HepG2 (cell line): ENCODE data around the gene LRRC45. TPM values are rescaled to one million over a fixed set of nuclear protein-coding genes. Genes with fewer than 3 reads are reported as not detected.

Experiments used
- ATF7-NPFF ChIP-seq: sonication (generic); formaldehyde crosslinking; IDR thresholded peaks from 2 replicates; pipeline ENCODE4 v1.8.1; 2023; ENCODE audit warnings: mild to moderate bottlenecking, low read depth, missing genetic modification reagents, moderate library complexity
- FOXK1 ChIP-seq: sonication (generic); formaldehyde crosslinking; IDR thresholded peaks from 2 replicates; pipeline ENCODE4 v1.4.0; 2020; ENCODE audit warnings: low read depth, missing genetic modification reagents, borderline replicate concordance
- KAT7 ChIP-seq: IDR thresholded peaks from 2 replicates; pipeline ENCODE4 v1.6.1; 2018; ENCODE audit warnings: borderline replicate concordance, missing compliant biosample characterization
- MED8 ChIP-seq: sonication (generic); formaldehyde crosslinking; IDR thresholded peaks from 2 replicates; pipeline ENCODE4 v1.8.1; 2023; ENCODE audit warnings: mild to moderate bottlenecking, missing genetic modification reagents; ENCODE audit not compliant: insufficient replicate concordance
- MYC ChIP-seq: sonication (generic); formaldehyde crosslinking; IDR thresholded peaks from 2 replicates; pipeline ENCODE4 v1.9.0; 2021; ENCODE audit warnings: missing genetic modification reagents, borderline replicate concordance
- PLRG1 ChIP-seq: fragments of 450-650 bp; conservative IDR thresholded peaks from 2 replicates; pipeline ENCODE4 v1.6.1; 2016
- RAD21 ChIP-seq: fragments of 450-650 bp; formaldehyde crosslinking; IDR thresholded peaks from 2 replicates; pipeline ENCODE4 v1.5.0; 2020; ENCODE audit warnings: mild to moderate bottlenecking
- SIN3B ChIP-seq: fragments of 150-350 bp; IDR thresholded peaks from 2 replicates; pipeline ENCODE4 v1.6.1; 2014; ENCODE audit warnings: low read length
- SMYD3 ChIP-seq: sonication (generic); formaldehyde crosslinking; IDR thresholded peaks from 2 replicates; pipeline ENCODE4 v1.8.1; 2023; ENCODE audit warnings: mild to moderate bottlenecking, missing genetic modification reagents
- SRSF1 ChIP-seq: fragments of 200-400 bp; formaldehyde crosslinking; optimal IDR thresholded peaks from 2 replicates; pipeline ENCODE3; 2017; ENCODE audit warnings: mild to moderate bottlenecking, low read depth, low read length, moderate library complexity
- XRCC5 ChIP-seq: fragments of 200-400 bp; formaldehyde crosslinking; optimal IDR thresholded peaks from 2 replicates; pipeline ENCODE3; 2017; ENCODE audit warnings: mild to moderate bottlenecking, low read length
- YY1 ChIP-seq: IDR thresholded peaks from 2 replicates; pipeline ENCODE4 v1.6.1; 2011; ENCODE audit warnings: low read length, low read depth, moderate library complexity, mild to moderate bottlenecking; ENCODE audit not compliant: insufficient read depth, insufficient replicate concordance
- ZNF224 ChIP-seq: sonication (generic); formaldehyde crosslinking; IDR thresholded peaks from 2 replicates; pipeline ENCODE4 v1.5.0; 2020; ENCODE audit warnings: mild to moderate bottlenecking, missing genetic modification reagents
- ZNF260 ChIP-seq: sonication (generic); formaldehyde crosslinking; IDR thresholded peaks from 2 replicates; pipeline ENCODE4 v1.4.0; 2020; ENCODE audit warnings: missing genetic modification reagents, low read depth, mild to moderate bottlenecking, borderline replicate concordance
- ZNF292 ChIP-seq: sonication (generic); formaldehyde crosslinking; IDR thresholded peaks from 2 replicates; pipeline ENCODE4 v1.8.1; 2022; ENCODE audit warnings: mild to moderate bottlenecking, low read depth, missing genetic modification reagents, borderline replicate concordance
- ZNF337 ChIP-seq: sonication (generic); formaldehyde crosslinking; IDR thresholded peaks from 2 replicates; pipeline ENCODE4 v1.5.1; 2020; ENCODE audit warnings: missing genetic modification reagents, low read depth, mild to moderate bottlenecking, borderline replicate concordance
- ZNF367 ChIP-seq: sonication (generic); formaldehyde crosslinking; IDR thresholded peaks from 2 replicates; pipeline ENCODE4 v1.4.0; 2020; ENCODE audit warnings: missing genetic modification reagents, borderline replicate concordance
- ZNF644 ChIP-seq: IDR thresholded peaks from 2 replicates; pipeline ENCODE4 v1.6.1; 2016; ENCODE audit warnings: low read depth
- ZNF777 ChIP-seq: sonication (generic); formaldehyde crosslinking; IDR thresholded peaks from 2 replicates; pipeline ENCODE4 v1.4.0; 2020; ENCODE audit warnings: missing genetic modification reagents
- polyA plus RNA-seq, 8 experiments: library from polyadenylated mRNA; depleted of rRNA in 3 of 8; stranded (reverse) in 7 of 8; unstranded in 1 of 8; fragments of >200 nt; fragmentation: Illumina TruSeq in 4 of 8; extraction: Trizol in 4 of 8; gene quantifications; 2 replicates each; pipeline versions ENCODE4 v1.2.1 to v1.2.3, GENCODE V29; 2011 to 2016; ENCODE audit warnings: low read depth in 4 of 8, missing spikeins in 1 of 8, mixed read lengths in 1 of 8; ENCODE audit not compliant: insufficient read depth in 1 of 8
- total RNA-seq, 5 experiments: library from RNA; depleted of rRNA; stranded (reverse); fragments of >200 nt; fragmentation: Illumina TruSeq; extraction: Trizol; gene quantifications; 2 replicates each; pipeline ENCODE4 v1.2.3, GENCODE V29; 2016; ENCODE audit warnings: low read depth in 1 of 5
- TF ChIP-seq, protein P1 (sequence below): IDR thresholded peaks from 2 replicates; pipeline ENCODE4 v1.6.1; 2016; ENCODE audit warnings: low read depth
- TF ChIP-seq, protein P2 (sequence below): sonication (generic); formaldehyde crosslinking; IDR thresholded peaks from 2 replicates; pipeline ENCODE4 v1.5.0; 2020; ENCODE audit warnings: missing genetic modification reagents, mild to moderate bottlenecking, borderline replicate concordance
- TF ChIP-seq, protein P3 (sequence below): sonication (generic); formaldehyde crosslinking; IDR thresholded peaks from 2 replicates; pipeline ENCODE4 v1.4.0; 2020; ENCODE audit warnings: missing genetic modification reagents

The LRRC45 gene
- total and polyA plus RNA-seq, 2 of the 13 experiments (the other 11 are each of a cell fraction or from before 2014, with no cell fraction given) = 11.6 to 48.1 TPM

- TF ChIP-seq, protein P1, sequence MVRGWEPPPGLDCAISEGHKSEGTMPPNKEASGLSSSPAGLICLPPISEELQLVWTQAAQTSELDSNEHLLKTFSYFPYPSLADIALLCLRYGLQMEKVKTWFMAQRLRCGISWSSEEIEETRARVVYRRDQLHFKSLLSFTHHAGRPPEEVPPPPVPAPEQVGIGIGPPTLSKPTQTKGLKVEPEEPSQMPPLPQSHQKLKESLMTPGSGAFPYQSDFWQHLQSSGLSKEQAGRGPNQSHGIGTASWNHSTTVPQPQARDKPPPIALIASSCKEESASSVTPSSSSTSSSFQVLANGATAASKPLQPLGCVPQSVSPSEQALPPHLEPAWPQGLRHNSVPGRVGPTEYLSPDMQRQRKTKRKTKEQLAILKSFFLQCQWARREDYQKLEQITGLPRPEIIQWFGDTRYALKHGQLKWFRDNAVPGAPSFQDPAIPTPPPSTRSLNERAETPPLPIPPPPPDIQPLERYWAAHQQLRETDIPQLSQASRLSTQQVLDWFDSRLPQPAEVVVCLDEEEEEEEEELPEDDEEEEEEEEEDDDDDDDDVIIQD (CRISPR knock-in tag) = no peak
- TF ChIP-seq SIN3B = no peak
- no peak for TF ChIP-seq PLRG1
- peak; percentile 93 for TF ChIP-seq MED8 (CRISPR knock-in tag)
- TF ChIP-seq ZNF777 (CRISPR knock-in tag) = peak; percentile 52; the same call in 1 of the 2 replicates
- TF ChIP-seq, protein P2, sequence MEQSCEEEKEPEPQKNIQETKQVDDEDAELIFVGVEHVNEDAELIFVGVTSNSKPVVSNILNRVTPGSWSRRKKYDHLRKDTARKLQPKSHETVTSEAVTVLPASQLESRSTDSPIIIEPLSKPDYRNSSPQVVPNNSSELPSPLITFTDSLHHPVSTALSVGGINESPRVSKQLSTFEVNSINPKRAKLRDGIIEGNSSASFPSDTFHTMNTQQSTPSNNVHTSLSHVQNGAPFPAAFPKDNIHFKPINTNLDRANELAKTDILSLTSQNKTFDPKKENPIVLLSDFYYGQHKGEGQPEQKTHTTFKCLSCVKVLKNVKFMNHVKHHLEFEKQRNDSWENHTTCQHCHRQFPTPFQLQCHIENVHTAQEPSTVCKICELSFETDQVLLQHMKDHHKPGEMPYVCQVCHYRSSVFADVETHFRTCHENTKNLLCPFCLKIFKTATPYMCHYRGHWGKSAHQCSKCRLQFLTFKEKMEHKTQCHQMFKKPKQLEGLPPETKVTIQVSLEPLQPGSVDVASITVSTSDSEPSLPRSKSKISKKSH = peak; percentile 78; the same call in 1 of the 2 replicates
- peak; percentile 84; the same call in 1 of the 2 replicates for TF ChIP-seq ATF7-NPFF (CRISPR knock-in tag)
- TF ChIP-seq SRSF1 = peak; percentile 56
- TF ChIP-seq ZNF260 (CRISPR knock-in tag) = no peak
- TF ChIP-seq KAT7 = no peak
- TF ChIP-seq ZNF337 (CRISPR knock-in tag) = no peak
- TF ChIP-seq, protein P3, sequence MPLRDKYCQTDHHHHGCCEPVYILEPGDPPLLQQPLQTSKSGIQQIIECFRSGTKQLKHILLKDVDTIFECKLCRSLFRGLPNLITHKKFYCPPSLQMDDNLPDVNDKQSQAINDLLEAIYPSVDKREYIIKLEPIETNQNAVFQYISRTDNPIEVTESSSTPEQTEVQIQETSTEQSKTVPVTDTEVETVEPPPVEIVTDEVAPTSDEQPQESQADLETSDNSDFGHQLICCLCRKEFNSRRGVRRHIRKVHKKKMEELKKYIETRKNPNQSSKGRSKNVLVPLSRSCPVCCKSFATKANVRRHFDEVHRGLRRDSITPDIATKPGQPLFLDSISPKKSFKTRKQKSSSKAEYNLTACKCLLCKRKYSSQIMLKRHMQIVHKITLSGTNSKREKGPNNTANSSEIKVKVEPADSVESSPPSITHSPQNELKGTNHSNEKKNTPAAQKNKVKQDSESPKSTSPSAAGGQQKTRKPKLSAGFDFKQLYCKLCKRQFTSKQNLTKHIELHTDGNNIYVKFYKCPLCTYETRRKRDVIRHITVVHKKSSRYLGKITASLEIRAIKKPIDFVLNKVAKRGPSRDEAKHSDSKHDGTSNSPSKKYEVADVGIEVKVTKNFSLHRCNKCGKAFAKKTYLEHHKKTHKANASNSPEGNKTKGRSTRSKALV (CRISPR knock-in tag) = 0 out of 2 replicates have a peak, but pooled peaks have one; percentile 37
- no peak for TF ChIP-seq XRCC5
- TF ChIP-seq MYC (CRISPR knock-in tag) = peak; percentile 75; the same call in 1 of the 2 replicates
- TF ChIP-seq RAD21 = no peak; the same call in 1 of the 2 replicates
- no peak for TF ChIP-seq ZNF644 (CRISPR knock-in tag)
- no peak for TF ChIP-seq FOXK1 (CRISPR knock-in tag)
- TF ChIP-seq SMYD3 = peak; percentile 94
- no peak for TF ChIP-seq ZNF367 (CRISPR knock-in tag)
- 0 out of 2 replicates have a peak, but pooled peaks have one; percentile 14 for TF ChIP-seq ZNF292 (CRISPR knock-in tag)
- TF ChIP-seq ZNF224 = 0 out of 2 replicates have a peak, but pooled peaks have one; percentile 35
- peak; percentile 51 for TF ChIP-seq YY1
Measured at GRCh38 chr17:81993729-81994592, 29.1 kb upstream of the LRRC45 start (continued).
